ENCODE measurements around the gene RPL10.
A peak's percentile ranks its signal among the peaks of the same experiment; 100 is the strongest.

Gene RPL10

DNA sequence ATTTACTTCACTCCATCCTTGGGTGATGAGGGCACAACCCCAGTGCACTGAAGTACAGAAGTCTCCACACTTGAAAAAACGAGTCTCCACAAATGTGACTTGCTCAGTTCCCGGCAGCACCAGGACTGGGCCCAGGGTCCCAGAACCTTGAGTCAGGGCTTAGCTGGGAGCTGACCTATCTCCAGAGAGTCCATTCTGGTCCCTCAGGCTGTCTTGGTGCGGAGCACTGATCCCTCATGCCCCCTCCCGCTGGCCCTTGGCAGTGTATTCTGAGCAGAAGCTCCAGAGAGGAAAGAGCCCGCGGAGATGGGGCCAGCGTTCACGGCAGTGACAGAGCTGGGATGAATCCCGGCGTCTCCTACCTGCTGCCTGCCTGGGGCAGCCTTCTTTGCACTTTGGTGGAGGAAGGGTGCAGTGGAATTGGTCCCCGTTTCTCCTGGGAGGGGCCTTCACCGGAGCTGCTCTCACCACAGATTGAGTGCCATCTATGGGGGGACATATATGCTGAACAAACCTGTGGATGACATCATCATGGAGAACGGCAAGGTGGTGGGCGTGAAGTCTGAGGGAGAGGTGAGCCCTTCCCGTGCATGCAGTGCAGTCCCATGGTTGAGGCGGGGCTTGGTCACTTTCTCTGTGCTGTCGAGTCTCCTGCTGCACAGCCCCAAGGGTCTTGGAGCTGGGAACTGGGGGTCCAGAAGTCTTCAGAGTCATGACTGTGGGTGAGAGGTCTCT lies 42.6 kb downstream of the RPL10 start:
- Histone ChIP-seq H3K27me3 (peaks cover 0 to 44% (median 11%) of the 10 kb centered on the region in 11 experiments; a peak in 15 of 22 replicates), H3K4me2 (no peak overlapping the region), H3K27ac (no peak overlapping the region), H3K4me3 (no peak overlapping the region), H3K9ac (no peak overlapping the region), H4K20me1 (peaks cover 3 to 68% (median 43%) of the 10 kb centered on the region in 11 experiments; a peak in 19 of 22 replicates), H3K9me3 (replicated peaks in 1 of 11) (peaks cover 0 to 37% (median 12%) of the 10 kb centered on the region in 11 experiments; a peak in 12 of 22 replicates), H3K4me1 (peaks cover 21 to 42% (median 33%) of the 10 kb centered on the region in 10 experiments; a peak in 19 of 20 replicates), H3K36me3 (peaks cover 10 to 46% (median 24%) of the 10 kb centered on the region in 11 experiments; a peak in 14 of 22 replicates)
- no peak for TF ChIP-seq Cebpa-rat (IDR thresholded peaks at IDR 0.05)

DNA sequence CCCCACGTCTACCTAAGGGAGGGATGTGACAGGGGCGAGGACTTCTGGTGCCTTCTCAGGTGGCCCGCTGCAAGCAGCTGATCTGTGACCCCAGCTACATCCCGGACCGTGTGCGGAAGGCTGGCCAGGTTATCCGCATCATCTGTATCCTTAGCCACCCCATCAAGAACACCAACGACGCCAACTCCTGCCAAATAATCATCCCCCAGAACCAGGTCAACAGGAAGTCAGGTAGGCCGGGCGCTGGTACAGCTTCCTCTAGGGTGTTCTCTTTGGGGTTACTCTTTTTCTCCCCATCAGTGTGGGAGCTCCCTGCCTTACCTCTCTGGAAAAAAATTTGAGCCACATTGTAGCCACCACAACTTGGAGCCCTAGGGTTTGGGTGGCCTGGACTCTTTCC lies 43.4 kb downstream of the RPL10 start:
- no peak overlapping the region for H3K9ac ChIP-seq
- TF ChIP-seq Cebpa-rat (IDR thresholded peaks at IDR 0.05) = no peak
- no peak overlapping the region for H3K4me2 ChIP-seq
- H3K36me3 ChIP-seq = peaks cover 10 to 47% (median 25%) of the 10 kb centered on the region in 11 experiments; a peak in 14 of 22 replicates
- H3K27ac ChIP-seq = no peak overlapping the region
- peaks cover 0 to 33% (median 12%) of the 10 kb centered on the region in 11 experiments; a peak in 12 of 22 replicates for H3K9me3 ChIP-seq (replicated peaks in 1 of 11)
- H3K4me1 ChIP-seq = peaks cover 22 to 41% (median 31%) of the 10 kb centered on the region in 10 experiments; a peak in 19 of 20 replicates
- H4K20me1 ChIP-seq = peaks cover 7 to 70% (median 46%) of the 10 kb centered on the region in 11 experiments; a peak in 20 of 22 replicates
- peaks cover 0 to 52% (median 19%) of the 10 kb centered on the region in 11 experiments; a peak in 15 of 22 replicates for H3K27me3 ChIP-seq
- no peak overlapping the region for H3K4me3 ChIP-seq

DNA sequence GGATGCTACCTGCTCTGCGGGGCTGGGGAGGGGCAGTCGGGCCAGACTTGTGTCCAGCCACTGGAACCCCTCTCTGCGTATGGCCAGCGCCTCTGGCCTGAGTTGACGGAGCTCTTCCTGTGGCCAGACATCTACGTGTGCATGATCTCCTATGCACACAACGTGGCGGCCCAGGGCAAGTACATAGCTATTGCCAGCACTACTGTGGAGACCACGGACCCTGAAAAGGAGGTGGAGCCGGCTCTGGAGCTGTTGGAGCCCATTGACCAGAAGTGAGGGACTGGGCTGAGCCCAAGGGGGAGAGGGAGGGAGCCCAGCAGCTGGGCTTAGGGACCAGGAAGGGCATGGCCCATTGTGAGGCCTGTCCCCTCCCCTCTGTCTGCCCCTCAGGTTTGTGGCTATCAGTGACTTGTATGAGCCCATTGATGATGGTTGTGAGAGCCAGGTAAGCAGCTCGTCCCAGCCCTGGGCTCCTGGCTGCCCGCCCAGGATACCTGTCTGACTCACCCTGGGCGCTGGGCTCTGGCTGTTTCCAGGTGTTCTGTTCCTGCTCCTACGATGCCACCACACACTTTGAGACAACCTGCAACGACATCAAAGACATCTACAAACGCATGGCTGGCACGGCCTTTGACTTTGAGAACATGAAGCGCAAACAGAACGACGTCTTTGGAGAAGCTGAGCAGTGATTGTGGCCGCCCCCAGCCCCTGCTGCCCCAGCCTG lies 44.0 kb downstream of the RPL10 start:
- H4K20me1 ChIP-seq = peaks cover 7 to 76% (median 48%) of the 10 kb centered on the region in 11 experiments; a peak in 20 of 22 replicates
- H3K4me1 ChIP-seq = peaks cover 22 to 44% (median 34%) of the 10 kb centered on the region in 10 experiments; a peak in 19 of 20 replicates
- H3K36me3 ChIP-seq = peaks cover 10 to 53% (median 30%) of the 10 kb centered on the region in 11 experiments; a peak in 14 of 22 replicates
- H3K4me2 ChIP-seq = no peak overlapping the region
- no peak overlapping the region for H3K4me3 ChIP-seq
- no peak for TF ChIP-seq Cebpa-rat (IDR thresholded peaks at IDR 0.05)
- H3K27me3 ChIP-seq = peaks cover 0 to 58% (median 25%) of the 10 kb centered on the region in 11 experiments; a peak in 15 of 22 replicates
- no peak overlapping the region for H3K27ac ChIP-seq
- peaks cover 0 to 30% (median 12%) of the 10 kb centered on the region in 11 experiments; a peak in 12 of 22 replicates for H3K9me3 ChIP-seq (replicated peaks in 1 of 11)
- no peak overlapping the region for H3K9ac ChIP-seq

DNA sequence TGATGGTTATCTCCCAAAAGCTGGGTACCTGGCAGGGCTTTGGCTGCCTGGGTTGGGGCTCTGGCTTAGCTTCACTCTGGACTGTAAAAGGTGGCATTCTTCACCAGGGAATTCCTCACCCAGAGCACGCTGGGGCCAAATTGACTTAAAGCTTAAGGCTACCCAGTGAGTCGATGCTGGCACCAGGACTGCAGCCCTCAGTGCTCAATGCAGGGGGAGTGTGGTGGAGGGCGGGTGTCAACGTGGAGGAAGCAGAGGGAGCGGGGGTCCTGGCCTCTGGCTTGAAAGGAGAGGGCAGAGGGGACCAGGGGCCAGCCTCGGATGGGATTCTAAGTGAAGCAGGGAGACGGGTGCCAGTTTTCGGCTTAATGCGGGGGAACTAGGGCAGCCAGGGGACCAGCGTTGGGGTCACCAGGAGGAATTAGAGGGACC lies 45.3 kb downstream of the RPL10 start:
- Histone ChIP-seq H3K27ac (peak overlapping the region in 8 of 11 experiments; percentile 28 to 71 (median 39); a peak in 9 of 22 replicates), H3K9me3 (replicated peaks in 1 of 11) (peaks cover 0 to 18% (median 5%) of the 10 kb centered on the region in 11 experiments; a peak in 7 of 22 replicates), H3K36me3 (peaks cover 10 to 67% (median 33%) of the 10 kb centered on the region in 11 experiments; a peak in 16 of 22 replicates)

DNA sequence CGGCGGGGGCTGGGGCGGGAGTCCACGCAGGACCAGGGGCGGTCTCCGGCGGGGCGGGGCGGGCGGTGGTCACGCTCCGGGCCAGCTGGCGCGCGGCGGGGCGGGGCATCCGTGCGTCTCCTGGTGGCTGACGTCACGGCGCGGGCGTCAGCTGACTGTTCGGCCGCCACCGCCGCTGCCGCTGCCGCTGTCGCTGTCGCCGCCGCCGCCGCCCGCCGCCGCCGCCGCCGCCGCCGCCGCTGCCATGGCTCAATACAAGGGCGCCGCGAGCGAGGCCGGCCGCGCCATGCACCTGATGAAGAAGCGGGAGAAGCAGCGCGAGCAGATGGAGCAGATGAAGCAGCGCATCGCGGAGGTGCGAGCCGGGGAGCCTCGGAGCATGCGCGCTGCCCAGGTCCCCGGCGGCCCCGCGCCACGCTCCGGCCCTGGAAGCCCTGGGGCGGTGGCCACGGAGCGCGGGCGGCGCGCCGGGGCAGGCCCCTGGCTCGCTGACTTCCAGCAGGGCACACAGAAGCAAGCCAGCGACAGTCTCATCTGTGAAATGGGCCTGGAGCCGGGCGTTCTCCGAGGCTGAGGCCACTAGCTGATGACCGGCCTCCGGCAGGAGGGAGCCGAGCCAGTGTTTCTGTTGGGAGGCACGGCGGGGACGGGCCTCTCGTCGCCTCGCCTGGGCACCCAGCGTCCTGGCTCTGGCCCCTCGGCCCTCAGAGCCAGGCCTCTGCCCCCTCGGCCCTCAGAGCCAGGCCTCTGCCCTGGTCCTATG lies 46.0 kb downstream of the RPL10 start, which contains the start of gene FAM50A:
Gene FAM50A, plus strand, starts transcription at position 150 of the 763 bp plus-strand sequence. Its CDS starts 95 bp downstream, at position 245.
- H3K4me1 ChIP-seq = peaks cover 9 to 33% (median 21%) of the 10 kb centered on the region in 10 experiments; a peak in 19 of 20 replicates
- H3K9ac ChIP-seq = peak within 1 kb of the TSS; percentile 69 to 87 (median 79)
- peaks cover 7 to 70% (median 34%) of the 10 kb centered on the region in 11 experiments; a peak in 18 of 22 replicates for H3K36me3 ChIP-seq
- peaks cover 8 to 78% (median 45%) of the 10 kb centered on the region in 11 experiments; a peak in 20 of 22 replicates for H3K27me3 ChIP-seq
- peak within 1 kb of the TSS; percentile 57 to 72 (median 65) for H3K27ac ChIP-seq
- peak within 1 kb of the TSS; percentile 60 to 73 (median 67) for H3K4me3 ChIP-seq
- peak within 1 kb of the TSS; percentile 79 to 91 (median 88) for H3K4me2 ChIP-seq
- peaks cover 0 to 14% (median 0%) of the 10 kb centered on the region in 11 experiments; a peak in 5 of 22 replicates for H3K9me3 ChIP-seq (replicated peaks in 1 of 11)
- H4K20me1 ChIP-seq = peaks cover 7 to 82% (median 32%) of the 10 kb centered on the region in 11 experiments; a peak in 20 of 22 replicates
- TF ChIP-seq Cebpa-rat (IDR thresholded peaks at IDR 0.05) = no peak

More for the DNA sequence above, 45.3 kb downstream of the RPL10 start:
- Histone ChIP-seq H3K4me3 (peak overlapping the region; percentile 60 to 73 (median 67)), H3K4me2 (peak overlapping the region; percentile 68 to 91 (median 86)), H3K4me1 (peaks cover 15 to 40% (median 27%) of the 10 kb centered on the region in 10 experiments; a peak in 19 of 20 replicates), H3K27me3 (peaks cover 2 to 71% (median 38%) of the 10 kb centered on the region in 11 experiments; a peak in 18 of 22 replicates), H3K9ac (peak overlapping the region; percentile 69 to 86 (median 79); a peak in 20 of 22 replicates), H4K20me1 (peaks cover 14 to 82% (median 39%) of the 10 kb centered on the region in 11 experiments; a peak in 20 of 22 replicates)
- no peak for TF ChIP-seq Cebpa-rat (IDR thresholded peaks at IDR 0.05)

DNA sequence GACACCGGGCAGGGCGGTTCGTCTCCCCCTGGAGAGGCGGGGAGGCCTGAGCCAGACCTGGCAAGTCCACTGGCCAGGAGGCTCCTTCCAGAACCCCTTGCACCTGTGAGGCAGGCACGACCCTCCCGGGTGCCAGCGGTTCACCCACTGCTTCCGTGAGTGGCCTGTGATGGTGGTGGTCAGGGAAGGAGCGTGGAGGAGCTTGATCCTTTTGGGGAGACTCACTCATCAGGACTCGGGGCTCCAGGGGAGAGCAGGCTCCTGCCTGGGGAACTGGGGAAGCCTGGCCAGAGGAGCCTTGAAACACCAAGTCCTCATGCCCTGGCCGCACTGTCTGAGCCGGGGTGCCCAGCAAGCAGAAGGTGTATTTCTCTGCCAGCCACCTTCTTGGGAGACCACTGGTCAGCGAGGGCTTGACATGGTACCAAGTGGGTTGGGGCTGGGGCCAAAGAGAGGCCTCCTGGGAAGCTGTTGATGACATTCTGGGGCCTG lies 46.6 kb downstream of the RPL10 start:
- H3K4me3 ChIP-seq = peak overlapping the region; percentile 60 to 73 (median 67)
- H3K9ac ChIP-seq = peak overlapping the region; percentile 69 to 87 (median 79)
- TF ChIP-seq Cebpa-rat (IDR thresholded peaks at IDR 0.05) = no peak
- peak overlapping the region; percentile 79 to 91 (median 88) for H3K4me2 ChIP-seq
- peaks cover 0 to 12% (median 0%) of the 10 kb centered on the region in 11 experiments; a peak in 5 of 22 replicates for H3K9me3 ChIP-seq (replicated peaks in 1 of 11)
- H3K4me1 ChIP-seq = peaks cover 9 to 32% (median 21%) of the 10 kb centered on the region in 10 experiments; a peak in 19 of 20 replicates
- H3K36me3 ChIP-seq = peaks cover 8 to 70% (median 39%) of the 10 kb centered on the region in 11 experiments; a peak in 19 of 22 replicates
- peak overlapping the region; percentile 57 to 72 (median 65) for H3K27ac ChIP-seq
- H3K27me3 ChIP-seq = peaks cover 10 to 84% (median 49%) of the 10 kb centered on the region in 11 experiments; a peak in 20 of 22 replicates
- peaks cover 4 to 82% (median 31%) of the 10 kb centered on the region in 11 experiments; a peak in 18 of 22 replicates for H4K20me1 ChIP-seq

DNA sequence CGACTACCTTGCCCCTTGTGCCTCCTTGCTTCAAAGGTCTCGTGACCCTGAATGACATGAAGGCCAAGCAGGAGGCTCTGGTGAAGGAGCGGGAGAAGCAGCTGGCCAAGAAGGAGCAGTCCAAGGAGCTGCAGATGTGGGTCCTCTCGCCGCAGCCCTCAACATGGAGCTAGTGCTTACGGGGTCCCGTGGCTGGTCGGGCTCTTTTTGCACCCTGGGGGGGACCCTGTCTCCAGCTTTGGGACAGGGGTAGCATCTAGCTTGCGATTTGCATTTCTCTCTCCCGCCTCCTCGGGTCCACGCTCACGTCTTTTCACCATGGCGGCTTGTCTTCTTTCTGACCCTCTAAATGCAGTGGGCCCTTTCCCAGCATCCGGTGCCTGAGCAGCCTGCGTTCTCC lies 47.6 kb downstream of the RPL10 start:
- peaks cover 0 to 12% (median 0%) of the 10 kb centered on the region in 11 experiments; a peak in 5 of 22 replicates for H3K9me3 ChIP-seq (replicated peaks in 1 of 11)
- peak overlapping the region in 5 of 11 experiments; percentile 4 to 91 (median 89); a peak in 7 of 22 replicates for H3K4me2 ChIP-seq
- peaks cover 17 to 86% (median 59%) of the 10 kb centered on the region in 11 experiments; a peak in 20 of 22 replicates for H3K27me3 ChIP-seq
- peak overlapping the region in 3 of 11 experiments; percentile 55 to 86 (median 83); a peak in 4 of 22 replicates for H3K9ac ChIP-seq
- peaks cover 9 to 32% (median 21%) of the 10 kb centered on the region in 10 experiments; a peak in 19 of 20 replicates for H3K4me1 ChIP-seq
- peaks cover 10 to 70% (median 38%) of the 10 kb centered on the region in 11 experiments; a peak in 18 of 22 replicates for H3K36me3 ChIP-seq
- no peak for TF ChIP-seq Cebpa-rat (IDR thresholded peaks at IDR 0.05)
- peaks cover 0 to 83% (median 32%) of the 10 kb centered on the region in 11 experiments; a peak in 18 of 22 replicates for H4K20me1 ChIP-seq
- no peak overlapping the region for H3K27ac ChIP-seq
- peak overlapping the region in 1 of 10 experiments; percentile 61; a peak in 1 of 20 replicates for H3K4me3 ChIP-seq
